Measurements from ENCODE around the gene MB. TPM values are rescaled to one million over a fixed set of nuclear protein-coding genes. Genes with fewer than 3 reads are reported as not detected.

MB gene
- total RNA-seq = 0.98 TPM in 1 of 2 replicates, not detected in the other

GRCh38 chr22:35617137-35617755 is at the start of gene MB:
TSS of gene MB (minus strand) at chr22:35617329. CDS start at chr22:35617257, 72 bp downstream.

GRCh38 chr22:35648066-35649025 is 31.2 kb upstream of the MB start, which contains the start of gene APOL6:
TSS of gene APOL6 (plus strand) at chr22:35648446. CDS start at chr22:35656426, 7,980 bp downstream.

Other genes starting within 250 kb of the MB start
- 7.9 and 8.4 TPM in 2 replicates for gene HMOX1, start 236.2 kb downstream of the MB start, total RNA-seq
- gene MCM5, start 217.2 kb downstream of the MB start, total RNA-seq = 21.2 and 33.8 TPM in 2 replicates
- gene RASD2, start 76.5 kb downstream of the MB start, total RNA-seq = not detected in 2 replicates
- 3.9 and 6.0 TPM in 2 replicates for gene APOL6, start 31.1 kb upstream of the MB start, total RNA-seq
- gene APOL5, start 100.5 kb upstream of the MB start, total RNA-seq = not detected in 2 replicates